IPS-18a (cell line): ENCODE data around the gene DMRTB1.
"Not testable (repeated sequence)": the region's sequence is repeated elsewhere in the genome, so short reads cannot be mapped to it uniquely, and the experiment has no call there.

Experiments used
- H3K27ac ChIP-seq: one replicate; pipeline ENCODE4 v1.5.1; 2013; ENCODE audit warnings: low read length
- H3K27me3 ChIP-seq: one replicate; pipeline ENCODE4 v1.6.1; 2013; ENCODE audit warnings: mild to moderate bottlenecking, low read length; ENCODE audit not compliant: control insufficient read depth, insufficient read depth
- H3K36me3 ChIP-seq: one replicate; pipeline ENCODE4 v1.6.1; 2013; ENCODE audit warnings: low read depth, low read length; ENCODE audit not compliant: control insufficient read depth
- H3K4me1 ChIP-seq: one replicate; pipeline ENCODE4 v1.6.1; 2013; ENCODE audit warnings: low read depth, low read length; ENCODE audit not compliant: control insufficient read depth
- H3K4me3 ChIP-seq: one replicate; pipeline ENCODE4 v1.5.1; 2013; ENCODE audit warnings: low read length
- H3K9ac ChIP-seq: one replicate; pipeline ENCODE4 v1.6.1; 2013; ENCODE audit warnings: mild to moderate bottlenecking, low read length, moderate library complexity
- H3K9me3 ChIP-seq: one replicate; pipeline ENCODE4 v1.6.1; 2013; ENCODE audit warnings: low read depth, low read length; ENCODE audit not compliant: control insufficient read depth

Gene DMRTB1

GRCh38 chr1:53417074-53417511 lies 42.1 kb upstream of the DMRTB1 start:
- H3K4me3 ChIP-seq = peak overlapping the region; percentile 28
- H3K4me1 ChIP-seq = peaks cover 30% of the 10 kb centered on the region
- H3K27me3 ChIP-seq = no peaks in the 10 kb centered on the region
- H3K9me3 ChIP-seq = peaks cover 13% of the 10 kb centered on the region
- H3K9ac ChIP-seq = peak overlapping the region; percentile 4
- no peaks in the 10 kb centered on the region for H3K36me3 ChIP-seq
- peak overlapping the region; percentile 42 for H3K27ac ChIP-seq

GRCh38 chr1:53419034-53419433 lies 40.2 kb upstream of the DMRTB1 start:
- Histone ChIP-seq H3K4me1 (peaks cover 30% of the 10 kb centered on the region), H3K36me3 (no peaks in the 10 kb centered on the region), H3K27me3 (no peaks in the 10 kb centered on the region)

GRCh38 chr1:53420341-53420740 lies 38.9 kb upstream of the DMRTB1 start:
- Histone ChIP-seq H3K36me3 (no peaks in the 10 kb centered on the region), H3K9me3 (peaks cover 13% of the 10 kb centered on the region), H3K4me1 (peaks cover 30% of the 10 kb centered on the region), H3K27me3 (no peaks in the 10 kb centered on the region), H3K4me3 (no peak overlapping the region), H3K9ac (no peak overlapping the region), H3K27ac (no peak overlapping the region)

More at GRCh38 chr1:53419034-53419433, 40.2 kb upstream of the DMRTB1 start:
- Histone ChIP-seq H3K4me3 (no peak overlapping the region), H3K9ac (no peak overlapping the region), H3K9me3 (peaks cover 13% of the 10 kb centered on the region), H3K27ac (no peak overlapping the region)

GRCh38 chr1:53421208-53421607 lies 38.0 kb upstream of the DMRTB1 start:
- Histone ChIP-seq H3K4me3 (no peak overlapping the region), H3K9ac (no peak overlapping the region), H3K27me3 (no peaks in the 10 kb centered on the region), H3K27ac (no peak overlapping the region), H3K4me1 (peaks cover 25% of the 10 kb centered on the region), H3K36me3 (no peaks in the 10 kb centered on the region), H3K9me3 (peaks cover 13% of the 10 kb centered on the region)

GRCh38 chr1:53430261-53430660 lies 28.9 kb upstream of the DMRTB1 start:
- Histone ChIP-seq H3K27me3 (no peaks in the 10 kb centered on the region), H3K9me3 (peaks cover 10% of the 10 kb centered on the region), H3K4me3 (peak overlapping the region; percentile 60), H3K36me3 (no peaks in the 10 kb centered on the region), H3K9ac (peak overlapping the region; percentile 95), H3K27ac (peak overlapping the region; percentile 100), H3K4me1 (peaks cover 28% of the 10 kb centered on the region)

GRCh38 chr1:53430779-53431178 lies 28.4 kb upstream of the DMRTB1 start:
- peaks cover 10% of the 10 kb centered on the region for H3K9me3 ChIP-seq
- H3K4me1 ChIP-seq = peaks cover 30% of the 10 kb centered on the region
- no peaks in the 10 kb centered on the region for H3K27me3 ChIP-seq
- peak overlapping the region; percentile 100 for H3K27ac ChIP-seq
- H3K9ac ChIP-seq = peak overlapping the region; percentile 95
- H3K4me3 ChIP-seq = peak overlapping the region; percentile 60
- no peaks in the 10 kb centered on the region for H3K36me3 ChIP-seq

GRCh38 chr1:53431244-53431643 lies 28.0 kb upstream of the DMRTB1 start:
- no peaks in the 10 kb centered on the region for H3K36me3 ChIP-seq
- peak overlapping the region; percentile 56 for H3K9ac ChIP-seq
- H3K9me3 ChIP-seq = peaks cover 10% of the 10 kb centered on the region
- peak overlapping the region; percentile 22 for H3K4me3 ChIP-seq
- peak overlapping the region; percentile 92 for H3K27ac ChIP-seq
- peaks cover 30% of the 10 kb centered on the region for H3K4me1 ChIP-seq
- no peaks in the 10 kb centered on the region for H3K27me3 ChIP-seq

GRCh38 chr1:53431805-53432565 lies 27.2 kb upstream of the DMRTB1 start:
- Histone ChIP-seq H3K36me3 (no peaks in the 10 kb centered on the region), H3K9ac (peak overlapping the region; percentile 36), H3K4me3 (no peak overlapping the region), H3K27ac (peak overlapping the region; percentile 92), H3K27me3 (no peaks in the 10 kb centered on the region), H3K9me3 (peaks cover 10% of the 10 kb centered on the region), H3K4me1 (peaks cover 30% of the 10 kb centered on the region)

- Histone ChIP-seq H3K9ac (no peak overlapping the region), H3K27me3 (no peaks in the 10 kb centered on the region), H3K27ac (no peak overlapping the region), H3K4me3 (no peak overlapping the region), H3K4me1 (peaks cover 30% of the 10 kb centered on the region), H3K9me3 (peaks cover 10% of the 10 kb centered on the region), H3K36me3 (no peaks in the 10 kb centered on the region)
Measured at GRCh38 chr1:53432611-53433010, 26.6 kb upstream of the DMRTB1 start.

GRCh38 chr1:53434405-53435007 lies 24.7 kb upstream of the DMRTB1 start:
- not testable (repeated sequence) for H3K27me3 ChIP-seq, H3K9me3 ChIP-seq, H3K4me3 ChIP-seq, H3K9ac ChIP-seq, H3K27ac ChIP-seq, H3K36me3 ChIP-seq
- H3K4me1 ChIP-seq = peaks cover 30% of the 10 kb centered on the region

GRCh38 chr1:53435151-53435550 lies 24.0 kb upstream of the DMRTB1 start:
- Histone ChIP-seq H3K9ac (no peak overlapping the region), H3K4me3 (no peak overlapping the region), H3K27me3 (no peaks in the 10 kb centered on the region), H3K9me3 (peaks cover 10% of the 10 kb centered on the region), H3K4me1 (peaks cover 23% of the 10 kb centered on the region), H3K36me3 (no peaks in the 10 kb centered on the region), H3K27ac (no peak overlapping the region)
